EH (cell line): ENCODE measurements around the gene EDN2.
A peak's percentile ranks its signal among the peaks of the same experiment; 100 is the strongest.

Experiments
- DNase-seq: peaks from one replicate; pipeline ENCODE4 v3.0.0-alpha.2; 2015; ENCODE audit warnings: low read depth

The EDN2 gene

DNA sequence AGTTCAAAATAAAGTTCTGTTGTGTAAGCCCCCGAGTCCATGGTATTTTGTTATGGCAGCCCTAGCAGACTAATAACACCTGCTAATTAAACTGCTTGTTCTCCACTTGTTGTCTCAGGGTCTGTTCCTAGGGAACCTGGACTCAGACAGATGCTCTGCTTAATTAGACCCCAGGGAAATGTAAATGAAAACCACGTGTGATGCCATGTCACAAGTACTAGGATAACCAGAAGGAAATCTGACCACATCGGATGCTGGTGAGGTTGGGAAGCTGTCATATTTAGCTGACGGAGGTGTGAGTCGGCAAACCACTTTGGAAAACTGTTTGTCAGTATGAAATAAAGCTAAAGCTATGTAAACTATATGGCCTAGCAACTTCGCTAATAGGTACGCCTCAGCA, 19.6 kb downstream of the EDN2 start:
- DNase-seq: no peak

GRCh38 chr1:41463516-41463915, 21.0 kb downstream of the EDN2 start:
- DNase-seq: no peak

DNA sequence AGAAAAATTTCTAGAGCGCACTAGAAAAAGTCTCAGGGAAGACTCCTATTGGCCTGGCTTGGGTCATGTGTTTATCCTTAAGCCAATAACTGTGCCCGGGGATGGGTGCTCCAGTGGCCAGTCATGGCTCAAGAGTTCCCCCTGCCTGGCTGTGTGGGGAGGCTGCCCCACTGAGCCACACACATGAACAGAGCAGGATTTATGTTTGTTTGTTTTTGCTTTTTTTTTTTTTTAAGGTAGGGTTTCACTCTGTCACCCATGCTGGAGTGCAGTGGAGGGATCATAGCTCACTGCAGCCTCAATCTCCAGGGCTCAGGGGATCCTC, 21.8 kb downstream of the EDN2 start:
- no peak for DNase-seq

GRCh38 chr1:41461790-41462679, 22.4 kb downstream of the EDN2 start:
- peak; percentile 32 for DNase-seq

DNA sequence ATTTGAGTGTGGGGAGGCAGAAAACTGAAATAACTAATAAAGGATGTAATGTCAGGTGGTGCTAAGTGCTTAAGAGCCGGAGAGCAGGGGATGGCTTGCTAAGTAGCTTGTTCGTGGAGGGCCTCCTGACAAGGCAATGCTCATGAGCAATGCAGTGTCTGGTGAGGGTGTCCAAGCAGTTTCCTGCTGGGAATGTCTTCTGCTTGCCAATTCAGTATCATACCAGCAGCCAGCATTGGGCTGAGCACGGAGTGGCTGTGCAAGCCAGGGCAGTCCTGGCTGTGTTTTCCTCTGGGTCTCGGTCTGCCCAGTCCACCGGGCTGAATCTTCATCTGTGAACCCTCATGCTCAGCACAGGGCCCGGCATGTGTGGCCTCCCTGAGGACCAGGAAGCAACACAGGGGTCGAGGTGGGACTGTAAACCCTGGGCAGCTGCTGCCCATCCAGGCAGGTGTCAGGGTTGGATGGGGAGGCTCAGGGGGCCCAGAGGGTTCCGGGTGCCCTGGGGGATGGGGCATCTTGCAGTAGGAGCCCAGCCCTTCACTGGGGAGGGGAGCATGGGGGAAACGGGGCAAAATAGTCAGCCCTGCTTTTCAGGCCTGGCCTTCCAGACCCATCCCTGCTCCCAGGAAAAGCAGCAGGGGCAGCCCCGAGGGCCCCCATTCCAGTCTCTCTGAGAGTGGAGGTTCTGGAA, 27.5 kb downstream of the EDN2 start:
- peak; percentile 37 for DNase-seq

DNA sequence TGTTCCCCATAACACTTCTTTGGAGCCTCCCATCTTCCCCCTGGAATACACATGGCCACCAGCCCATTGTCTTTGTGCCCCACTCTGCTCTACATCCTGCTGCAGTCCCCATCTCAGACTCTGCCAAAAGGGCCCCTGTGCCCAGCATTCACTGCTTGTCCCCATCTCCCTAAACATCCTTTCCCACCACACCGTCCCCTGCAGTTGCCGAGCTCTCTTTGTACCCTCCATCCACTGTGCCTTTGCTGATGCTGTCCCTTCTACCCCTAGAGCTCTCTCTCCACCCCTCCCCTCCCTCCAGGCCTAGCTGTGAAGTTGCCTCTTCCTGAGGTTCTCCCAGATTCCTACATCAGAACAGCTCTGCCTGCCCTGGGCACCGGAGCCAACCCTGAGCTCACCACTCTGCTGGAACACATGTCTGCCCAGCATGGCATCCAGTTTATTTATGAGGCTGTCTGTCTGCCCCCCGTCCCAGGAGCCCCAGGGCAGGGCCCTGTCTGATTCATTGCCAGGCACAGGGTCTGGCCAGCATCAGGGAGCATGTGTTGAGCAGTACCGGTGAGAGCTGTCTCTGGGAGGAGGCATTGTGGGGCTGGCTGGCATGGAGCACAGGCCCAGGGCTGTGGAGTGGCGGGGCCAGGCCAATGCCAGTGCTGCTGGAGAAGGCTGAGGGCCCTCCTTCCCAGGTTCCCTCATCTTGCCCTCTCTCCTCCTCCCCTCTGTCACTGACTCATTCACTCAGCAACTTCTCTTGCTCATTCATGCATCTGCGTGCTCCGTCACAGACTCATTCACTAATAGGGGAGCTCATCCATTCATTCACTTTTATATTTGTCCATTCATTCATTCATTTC, 28.8 kb downstream of the EDN2 start:
- DNase-seq: peak; percentile 64

- peak; percentile 40 for DNase-seq
Observed at GRCh38 chr1:41454406-41454805, 30.1 kb downstream of the EDN2 start.

DNA sequence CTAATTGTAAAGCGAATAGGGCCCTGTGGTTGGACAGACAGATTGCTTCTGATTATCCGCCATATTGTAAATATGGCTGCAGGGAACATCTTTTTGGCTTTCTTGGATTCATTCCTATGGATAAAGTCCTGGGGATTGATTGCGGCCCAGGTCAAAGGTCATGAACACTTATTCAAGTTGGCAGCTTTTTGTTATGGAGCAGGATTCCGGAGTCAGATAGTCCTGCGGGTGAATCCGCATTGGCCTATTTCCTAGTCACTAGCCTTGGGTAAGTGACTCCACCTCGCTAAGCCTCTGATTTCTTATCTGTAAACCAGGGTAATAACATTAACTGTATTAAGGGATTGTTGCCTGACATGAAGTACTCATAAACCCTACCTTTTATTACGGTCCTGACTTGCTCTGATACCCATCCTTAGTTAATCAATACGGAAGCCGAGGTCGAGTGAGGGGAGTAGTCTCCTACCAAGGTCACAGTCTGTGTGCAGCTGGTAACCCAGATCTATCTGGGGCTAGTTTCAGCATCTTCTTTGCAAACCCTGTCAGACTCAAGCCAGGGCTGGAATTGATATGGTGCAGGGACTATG, 31.7 kb downstream of the EDN2 start:
- DNase-seq: no peak

DNA sequence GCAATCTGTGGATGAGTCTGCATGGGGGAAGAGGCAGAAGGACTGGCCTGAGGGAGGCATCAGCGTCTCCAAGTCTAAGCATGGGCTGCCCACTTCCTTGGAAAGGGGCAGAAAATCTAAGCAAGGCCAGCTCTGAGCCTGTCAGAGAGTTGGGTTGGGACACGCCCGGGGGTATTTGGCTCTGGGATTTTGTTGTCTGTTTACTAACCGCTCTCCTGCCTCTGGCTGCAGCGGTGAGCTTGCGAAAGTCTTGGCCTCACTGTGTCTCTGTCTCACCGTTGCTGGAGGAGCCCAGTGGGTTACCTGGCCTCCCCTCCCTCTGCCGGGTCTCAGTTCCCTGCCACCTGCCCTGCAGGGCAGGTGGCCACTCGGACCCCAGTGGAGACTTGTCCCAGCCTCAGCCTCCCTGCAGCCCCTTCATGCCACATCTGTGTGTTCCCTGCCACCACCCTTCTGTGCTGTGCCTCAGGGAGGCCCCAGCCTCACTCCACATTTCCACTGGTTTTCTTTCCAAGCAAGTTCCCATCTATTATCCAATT, 33.7 kb downstream of the EDN2 start:
- no peak for DNase-seq

DNA sequence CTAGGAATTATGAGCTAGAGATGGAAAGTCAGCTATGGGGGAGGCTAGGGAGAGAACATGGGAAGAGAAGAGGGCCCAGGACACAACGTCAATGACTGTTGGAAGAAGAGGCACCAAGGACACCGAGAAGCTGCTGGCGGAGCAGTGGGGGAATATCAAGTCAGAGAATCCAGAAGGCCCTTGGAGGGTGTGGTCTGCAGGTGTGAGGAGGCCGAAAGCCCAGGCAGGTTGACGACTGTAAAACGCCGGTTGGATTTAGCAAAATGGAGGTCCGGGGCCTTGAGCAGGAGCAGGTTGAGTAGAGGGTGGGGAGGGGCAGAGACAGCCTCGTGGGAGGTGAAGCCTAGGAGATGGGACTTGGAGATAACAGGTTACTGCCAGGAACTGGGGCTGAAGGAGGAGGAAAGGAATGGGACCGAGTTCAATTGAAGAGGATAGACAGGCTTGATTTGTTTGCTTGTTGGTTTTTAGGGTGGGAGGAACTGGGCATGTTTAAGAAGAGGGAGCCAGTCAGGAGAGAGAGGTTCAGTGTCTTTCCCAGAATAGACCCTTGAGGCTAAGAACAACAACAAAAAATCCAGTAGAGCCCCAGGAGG, 35.1 kb downstream of the EDN2 start:
- no peak for DNase-seq

GRCh38 chr1:41448821-41449220, 35.7 kb downstream of the EDN2 start:
- DNase-seq: peak; percentile 30

DNA sequence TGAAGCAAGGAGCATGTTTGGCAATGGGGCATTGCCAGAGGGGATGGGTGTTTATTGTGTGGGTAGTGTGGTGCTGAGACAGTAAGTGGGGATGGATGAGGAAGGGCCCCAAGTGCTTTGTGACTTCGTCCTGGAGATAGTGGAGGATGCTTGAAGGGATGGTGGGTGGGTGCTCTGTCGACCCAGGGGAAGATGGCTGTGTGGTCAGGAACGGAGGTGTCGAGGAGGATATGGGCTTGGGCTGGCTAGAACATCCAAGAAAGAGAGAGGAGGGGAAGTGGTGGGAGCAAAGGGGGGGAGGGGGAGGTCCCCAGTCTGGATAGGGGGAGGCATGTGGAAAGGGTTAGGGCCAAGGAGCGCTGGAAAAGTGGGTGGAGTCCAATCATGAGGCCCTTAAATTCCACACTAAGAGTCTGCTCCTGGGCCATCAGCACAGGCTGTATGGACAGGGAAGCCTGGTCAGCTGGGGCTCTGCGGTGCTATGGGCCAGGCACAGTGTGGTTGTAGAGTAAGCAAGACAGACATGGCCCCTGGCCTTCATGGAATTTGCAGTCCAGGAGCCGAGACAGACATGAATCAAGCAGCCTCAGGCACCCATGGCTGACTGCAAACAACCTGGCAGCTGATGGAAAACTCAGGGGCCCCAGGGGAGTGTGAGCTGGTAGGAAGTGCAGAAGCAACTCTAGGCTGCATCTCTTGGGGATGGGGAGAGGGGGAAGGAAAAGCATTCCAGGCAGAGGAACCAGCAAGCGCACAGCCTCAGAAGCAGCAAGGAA, 36.3 kb downstream of the EDN2 start:
- peak; percentile 59 for DNase-seq

DNA sequence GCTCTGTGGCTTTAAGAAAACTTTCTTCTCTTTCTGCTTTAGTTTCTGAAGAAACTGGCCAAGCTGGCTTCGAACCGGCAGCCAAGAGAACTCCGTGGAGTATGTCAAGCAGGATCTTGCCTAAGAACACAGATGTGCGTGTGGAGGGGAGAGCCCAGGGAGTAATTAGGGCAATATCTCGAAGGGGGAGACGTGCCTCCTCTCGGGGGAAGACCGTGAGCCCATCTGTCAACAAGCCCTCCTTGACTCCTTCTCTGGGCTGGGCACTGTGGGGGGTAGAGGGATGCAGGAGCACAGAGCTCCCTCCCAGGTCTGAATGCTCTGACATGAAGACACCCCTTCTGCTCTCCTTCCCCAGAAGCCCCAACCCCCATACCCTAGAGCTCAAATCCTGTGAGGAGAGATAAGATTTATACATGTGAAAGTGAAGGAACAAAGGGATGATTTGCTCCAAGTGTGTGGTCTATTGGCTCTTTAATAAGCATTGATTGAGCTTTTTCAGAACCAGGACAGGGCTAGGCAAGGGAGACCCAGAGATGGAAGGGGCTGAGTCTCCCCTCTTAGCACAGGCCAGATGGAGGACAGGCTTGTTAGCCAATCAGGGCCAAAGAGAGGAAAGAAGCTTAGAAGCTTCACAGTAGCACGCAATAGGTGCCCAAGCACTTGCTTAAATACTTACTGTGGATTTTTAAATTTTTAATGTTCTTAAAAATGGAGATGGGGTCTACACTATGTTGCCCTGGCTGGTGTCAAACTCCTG, 37.5 kb downstream of the EDN2 start:
- no peak for DNase-seq

GRCh38 chr1:41444785-41445184, 39.7 kb downstream of the EDN2 start:
- no peak for DNase-seq

GRCh38 chr1:41444246-41444645, 40.2 kb downstream of the EDN2 start:
- no peak for DNase-seq

- peak; percentile 70 for DNase-seq
Observed at GRCh38 chr1:41442697-41443251, 41.7 kb downstream of the EDN2 start.

- DNase-seq: no peak
Observed at GRCh38 chr1:41440321-41441085, 44.0 kb downstream of the EDN2 start.

GRCh38 chr1:41439234-41439633, 45.2 kb downstream of the EDN2 start:
- no peak for DNase-seq

DNA sequence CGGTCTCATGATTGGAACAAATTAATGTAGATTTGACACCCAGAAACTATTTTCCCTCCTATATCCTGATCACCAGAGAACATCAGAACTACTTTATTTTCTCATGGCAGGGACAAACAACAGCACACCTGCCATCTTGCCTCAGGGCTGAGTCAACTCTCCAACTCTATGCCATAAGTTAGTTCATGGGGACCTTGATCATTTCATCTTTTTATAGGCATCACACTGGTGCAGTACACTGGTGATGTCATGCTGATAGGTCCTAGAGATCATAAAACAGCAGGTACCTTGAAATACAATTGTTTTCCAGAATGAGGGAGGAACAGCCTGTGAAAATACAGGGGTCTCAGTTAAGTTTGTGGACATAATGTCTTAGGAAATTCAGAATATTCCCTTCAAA, 45.8 kb downstream of the EDN2 start:
- DNase-seq: no peak
